C1 segment of cervical spinal cord (tissue), 14 donors: ENCODE results near the gene TCHP.
"Not testable (repeated sequence)": the region's sequence is repeated elsewhere in the genome, so short reads cannot be mapped to it uniquely, and the experiment has no call there.

Source experiments
- DNase-seq, 14 donors: peaks; one replicate each; lab custom pipeline; 2025; lab: John Stamatoyannopoulos, UW

TCHP gene

GRCh38 chr12:109910254-109910968, 10.3 kb downstream of the TCHP start:
- DNase-seq: no peak

GRCh38 chr12:109910969-109911348, 10.9 kb downstream of the TCHP start:
- DNase-seq: no peak

GRCh38 chr12:109912855-109913321, 12.8 kb downstream of the TCHP start:
- DNase-seq: no peak

GRCh38 chr12:109914461-109914860, 14.4 kb downstream of the TCHP start:
- DNase-seq: no peak

- no peak for DNase-seq
Measured at GRCh38 chr12:109915171-109916040, 15.3 kb downstream of the TCHP start.

GRCh38 chr12:109916045-109916444, 16.0 kb downstream of the TCHP start:
- DNase-seq: no peak

GRCh38 chr12:109919456-109919855, 19.4 kb downstream of the TCHP start:
- DNase-seq: no peak

GRCh38 chr12:109920261-109920780, 20.2 kb downstream of the TCHP start:
- DNase-seq: no peak

- no peak for DNase-seq
Measured at GRCh38 chr12:109921982-109922381, 21.9 kb downstream of the TCHP start.

GRCh38 chr12:109923038-109923437, 23.0 kb downstream of the TCHP start:
- DNase-seq: no peak

- no peak for DNase-seq
Measured at GRCh38 chr12:109923481-109924245, 23.6 kb downstream of the TCHP start.

- DNase-seq: no peak
Measured at GRCh38 chr12:109925185-109925840, 25.2 kb downstream of the TCHP start.

- DNase-seq: no peak
Measured at GRCh38 chr12:109926016-109926415, 25.9 kb downstream of the TCHP start.

- DNase-seq: no peak
Measured at GRCh38 chr12:109926488-109927210, 26.6 kb downstream of the TCHP start.

GRCh38 chr12:109927622-109928021, 27.5 kb downstream of the TCHP start:
- no peak for DNase-seq

- DNase-seq: no peak
Measured at GRCh38 chr12:109928058-109928656, 28.1 kb downstream of the TCHP start.

GRCh38 chr12:109929326-109929725, 29.3 kb downstream of the TCHP start:
- not testable (repeated sequence) for DNase-seq

GRCh38 chr12:109930028-109930800, 30.1 kb downstream of the TCHP start:
- no peak for DNase-seq

GRCh38 chr12:109931143-109931542, 31.1 kb downstream of the TCHP start:
- no peak for DNase-seq
